Mesenchymal stem cell (in vitro differentiated cells and primary cell): Measurements from ENCODE around the gene CLCN5.

Source experiments
- DNase-seq: peaks from one replicate; pipeline ENCODE4 v3.0.0-alpha.2; 2013
- H2AFZ ChIP-seq: one replicate; pipeline ENCODE4 v1.6.1; 2013; ENCODE audit warnings: low read depth, mild to moderate bottlenecking, control low read depth, inconsistent platforms, low read length, moderate library complexity
- H2AK5ac ChIP-seq: 2 replicates; pipeline ENCODE4 v1.6.1; 2013; ENCODE audit warnings: low read length, moderate library complexity, mild to moderate bottlenecking, inconsistent platforms; ENCODE audit not compliant: severe bottlenecking
- H2BK120ac ChIP-seq: one replicate; pipeline ENCODE4 v1.6.1; 2013; ENCODE audit warnings: low read depth, mild to moderate bottlenecking, inconsistent platforms, low read length, moderate library complexity
- H2BK12ac ChIP-seq, 2 experiments: one replicate each; pipeline ENCODE4 v1.6.1; 2013; ENCODE audit warnings: inconsistent platforms in 2 of 2, low read length in 2 of 2, mild to moderate bottlenecking in 2 of 2, moderate library complexity in 2 of 2, control low read depth in 1 of 2
- H2BK15ac ChIP-seq: one replicate; pipeline ENCODE4 v1.6.1; 2013; ENCODE audit warnings: mild to moderate bottlenecking, low read depth, inconsistent platforms; ENCODE audit not compliant: poor library complexity, severe bottlenecking
- H2BK5ac ChIP-seq: 2 replicates; pipeline ENCODE4 v1.6.1; 2013; ENCODE audit warnings: low read depth, mild to moderate bottlenecking, low read length, control low read depth, inconsistent platforms; ENCODE audit not compliant: poor library complexity, severe bottlenecking
- H3K14ac ChIP-seq, 2 experiments: one replicate each; pipeline ENCODE4 v1.6.1; 2013; ENCODE audit warnings: inconsistent platforms in 2 of 2, low read length in 2 of 2, control low read depth in 1 of 2, mild to moderate bottlenecking in 1 of 2, moderate library complexity in 1 of 2
- H3K18ac ChIP-seq, 2 experiments: one replicate each; pipeline ENCODE4 v1.6.1; 2013; ENCODE audit warnings: inconsistent platforms in 2 of 2, low read length in 2 of 2, control low read depth in 1 of 2, low read depth in 1 of 2, mild to moderate bottlenecking in 1 of 2
- H3K23ac ChIP-seq, 2 experiments: one replicate each; pipeline ENCODE4 v1.6.1; 2013; ENCODE audit warnings: inconsistent platforms in 2 of 2, low read length in 2 of 2, mild to moderate bottlenecking in 2 of 2, moderate library complexity in 2 of 2, control low read depth in 1 of 2
- H3K27ac ChIP-seq: 2 replicates; pipeline ENCODE4 v1.5.1; 2013; ENCODE audit warnings: mild to moderate bottlenecking, moderate library complexity, low read length, control low read depth, inconsistent platforms; ENCODE audit not compliant: poor library complexity, severe bottlenecking
- H3K27me3 ChIP-seq, 2 experiments: 2 replicates each; pipeline versions ENCODE4 v1.6.1 to v1.7.0; 2013; ENCODE audit warnings: low read length in 2 of 2, mild to moderate bottlenecking in 2 of 2, moderate library complexity in 2 of 2, control low read depth in 1 of 2, inconsistent platforms in 1 of 2; ENCODE audit not compliant: control insufficient read depth in 1 of 2, insufficient read depth in 1 of 2
- H3K36me3 ChIP-seq, 2 experiments: 2 replicates each; pipeline versions ENCODE4 v1.6.1 to v1.7.0; 2013; ENCODE audit warnings: low read length in 2 of 2, control low read depth in 1 of 2, inconsistent platforms in 1 of 2, low read depth in 1 of 2, mild to moderate bottlenecking in 1 of 2; ENCODE audit not compliant: insufficient read depth in 2 of 2, control insufficient read depth in 1 of 2
- H3K4ac ChIP-seq, 2 experiments: one replicate each; pipeline ENCODE4 v1.6.1; 2013; ENCODE audit warnings: inconsistent platforms in 2 of 2, low read length in 2 of 2, mild to moderate bottlenecking in 2 of 2, moderate library complexity in 2 of 2, control low read depth in 1 of 2, low read depth in 1 of 2
- H3K4me1 ChIP-seq: 2 replicates; pipeline ENCODE4 v1.6.1; 2013; ENCODE audit warnings: low read depth, low read length, control low read depth; ENCODE audit not compliant: control insufficient read depth, insufficient read depth
- H3K4me2 ChIP-seq: 2 replicates; pipeline ENCODE4 v1.6.1; 2013; ENCODE audit warnings: low read length, mild to moderate bottlenecking, inconsistent platforms; ENCODE audit not compliant: poor library complexity, severe bottlenecking
- H3K4me3 ChIP-seq, 2 experiments: 2 replicates each; pipeline versions ENCODE4 v1.5.1 to v1.7.0; 2013; ENCODE audit warnings: low read length in 2 of 2, mild to moderate bottlenecking in 2 of 2, control low read depth in 1 of 2, low read depth in 1 of 2; ENCODE audit not compliant: insufficient read depth in 1 of 2
- H3K79me1 ChIP-seq: replicated peaks from 2 replicates; pipeline ENCODE4 v1.6.1; 2013; ENCODE audit warnings: mild to moderate bottlenecking, control low read depth, low read length, inconsistent platforms; ENCODE audit not compliant: poor library complexity, severe bottlenecking
- H3K9ac ChIP-seq: 2 replicates; pipeline ENCODE4 v1.7.0; 2013; ENCODE audit warnings: mild to moderate bottlenecking, low read length, moderate library complexity
- H3K9me3 ChIP-seq: 2 replicates; pipeline ENCODE4 v1.7.0; 2013; ENCODE audit warnings: mild to moderate bottlenecking, low read length; ENCODE audit not compliant: control insufficient read depth
- H4K8ac ChIP-seq: one replicate; pipeline ENCODE4 v1.6.1; 2013; ENCODE audit warnings: inconsistent platforms, mild to moderate bottlenecking, low read length, moderate library complexity
- H4K91ac ChIP-seq: one replicate; pipeline ENCODE4 v1.6.1; 2013; ENCODE audit warnings: mild to moderate bottlenecking, low read length, inconsistent platforms
- WGBS: methylation state at CpG from one replicate; pipeline ENCODE4 v1.1.7; 2013; ENCODE audit warnings: mixed read lengths; 5-methylcytosine and 5-hydroxymethylcytosine counted together

CLCN5 gene

GRCh38 chrX:50081282-50081889, 159.0 kb downstream of the CLCN5 start:
- Histone ChIP-seq H3K9me3 (no peaks in the 10 kb centered on the region), H2BK12ac (no peak overlapping the region), H3K27me3 (no peaks in the 10 kb centered on the region), H2BK120ac (no peak overlapping the region), H2AFZ (no peak overlapping the region), H3K9ac (no peak overlapping the region), H4K8ac (no peak overlapping the region), H2BK5ac (no peak overlapping the region), H3K4me3 (no peak overlapping the region), H4K91ac (no peak overlapping the region), H3K4ac (no peak overlapping the region), H3K36me3 (no peaks in the 10 kb centered on the region), H3K23ac (no peak overlapping the region), H2AK5ac (no peak overlapping the region), H3K4me1 (no peaks in the 10 kb centered on the region), H3K18ac (no peak overlapping the region), H3K79me1 (no peaks in the 10 kb centered on the region), H3K14ac (no peak overlapping the region), H3K27ac (no peak overlapping the region), H2BK15ac (no peak overlapping the region), H3K4me2 (no peak overlapping the region)
- 68% methylated on average over 3 of the region's 3 CpGs for WGBS
- DNase-seq = peak; percentile 12

- H3K79me1 ChIP-seq = no peaks in the 10 kb centered on the region
- H4K91ac ChIP-seq = no peak overlapping the region
- no peak overlapping the region for H3K4ac ChIP-seq
- no peak overlapping the region for H2AK5ac ChIP-seq
- no peaks in the 10 kb centered on the region for H3K27me3 ChIP-seq
- H3K27ac ChIP-seq = no peak overlapping the region
- no peak overlapping the region for H2BK15ac ChIP-seq
- H3K9ac ChIP-seq = no peak overlapping the region
- no peak overlapping the region for H3K14ac ChIP-seq
- no peak overlapping the region for H3K4me3 ChIP-seq
- no peaks in the 10 kb centered on the region for H3K9me3 ChIP-seq
- no peak overlapping the region for H2AFZ ChIP-seq
- no peak overlapping the region for H2BK12ac ChIP-seq
- no peaks in the 10 kb centered on the region for H3K4me1 ChIP-seq
- H3K4me2 ChIP-seq = no peak overlapping the region
- no peak overlapping the region for H2BK5ac ChIP-seq
- no peak overlapping the region for H3K18ac ChIP-seq
- H4K8ac ChIP-seq = no peak overlapping the region
- H3K36me3 ChIP-seq = peaks cover 0 to 3% of the 10 kb centered on the region in 2 experiments
- no peak overlapping the region for H2BK120ac ChIP-seq
- DNase-seq = no peak
- no peak overlapping the region for H3K23ac ChIP-seq
- WGBS = no CpG with 5 or more reads among the region's 2 CpGs
Measured at GRCh38 chrX:50082741-50083140, 160.3 kb downstream of the CLCN5 start.

GRCh38 chrX:50088645-50089044, 166.2 kb downstream of the CLCN5 start:
- Histone ChIP-seq H2AFZ (no peak overlapping the region), H3K4me2 (no peak overlapping the region), H3K4me1 (no peaks in the 10 kb centered on the region), H3K4me3 (no peak overlapping the region), H3K18ac (no peak overlapping the region), H4K91ac (no peak overlapping the region), H2BK120ac (no peak overlapping the region), H3K23ac (no peak overlapping the region), H4K8ac (no peak overlapping the region), H3K9ac (no peak overlapping the region), H2BK15ac (no peak overlapping the region), H2AK5ac (no peak overlapping the region), H3K4ac (no peak overlapping the region), H3K27me3 (peaks cover 0 to 4% of the 10 kb centered on the region in 2 experiments), H3K27ac (no peak overlapping the region), H2BK12ac (no peak overlapping the region), H3K9me3 (no peaks in the 10 kb centered on the region), H2BK5ac (no peak overlapping the region), H3K36me3 (peaks cover 0 to 14% of the 10 kb centered on the region in 2 experiments), H3K14ac (no peak overlapping the region), H3K79me1 (no peaks in the 10 kb centered on the region)
- 75% methylated on average over 2 of the region's 3 CpGs for WGBS
- DNase-seq = no peak

- H3K36me3 ChIP-seq = peaks cover 0 to 6% of the 10 kb centered on the region in 2 experiments
- no peak overlapping the region for H4K8ac ChIP-seq
- no peak overlapping the region for H3K4ac ChIP-seq
- no peak overlapping the region for H3K23ac ChIP-seq
- H4K91ac ChIP-seq = no peak overlapping the region
- no peak overlapping the region for H3K14ac ChIP-seq
- H2BK15ac ChIP-seq = no peak overlapping the region
- H3K9me3 ChIP-seq = no peaks in the 10 kb centered on the region
- H3K27me3 ChIP-seq = no peaks in the 10 kb centered on the region
- no peak overlapping the region for H3K27ac ChIP-seq
- H2BK5ac ChIP-seq = no peak overlapping the region
- WGBS = 86% methylated on average over 4 of the region's 4 CpGs
- no peak overlapping the region for H2BK120ac ChIP-seq
- no peak overlapping the region for H3K9ac ChIP-seq
- no peak overlapping the region for H3K4me3 ChIP-seq
- H3K4me2 ChIP-seq = no peak overlapping the region
- no peaks in the 10 kb centered on the region for H3K4me1 ChIP-seq
- H3K79me1 ChIP-seq = no peaks in the 10 kb centered on the region
- no peak overlapping the region for H2BK12ac ChIP-seq
- no peak overlapping the region for H2AFZ ChIP-seq
- no peak overlapping the region for H3K18ac ChIP-seq
- no peak for DNase-seq
- H2AK5ac ChIP-seq = no peak overlapping the region
Measured at GRCh38 chrX:50093625-50094024, 171.2 kb downstream of the CLCN5 start.
